Bronchial epithelial cell (primary cell): ENCODE results near the gene ADAMTS16. TPM values are rescaled to one million over a fixed set of nuclear protein-coding genes. Genes with fewer than 3 reads are reported as not detected.
A peak's percentile ranks its signal among the peaks of the same experiment; 100 is the strongest.
"Not testable (repeated sequence)": the region's sequence is repeated elsewhere in the genome, so short reads cannot be mapped to it uniquely, and the experiment has no call there.

Source experiments
- DNase-seq: peaks from one replicate; pipeline ENCODE4 v3.0.0-alpha.2; 2010; ENCODE audit warnings: low read depth
- FAIRE-seq: peaks from 2 replicates; lab custom pipeline; 2011; peaks lifted over from hg19 to GRCh38; lab: Jason Lieb, UNC
- H3K27me3 ChIP-seq: 2 replicates; pipeline ENCODE4 v1.5.1; 2011; ENCODE audit warnings: low read length; ENCODE audit not compliant: control insufficient read depth, insufficient read depth
- H3K36me3 ChIP-seq: 2 replicates; pipeline ENCODE4 v1.5.1; 2011; ENCODE audit warnings: low read length; ENCODE audit not compliant: control insufficient read depth, insufficient read depth
- H3K4me3 ChIP-seq: 2 replicates; pipeline ENCODE4 v1.5.1; 2011; ENCODE audit warnings: mild to moderate bottlenecking, low read depth, low read length, control low read depth
- CTCF ChIP-seq: IDR thresholded peaks from 2 replicates; pipeline ENCODE4 v1.5.1; 2011; ENCODE audit warnings: mild to moderate bottlenecking, moderate library complexity, low read length, control low read depth, inconsistent platforms; ENCODE audit not compliant: insufficient read depth, severe bottlenecking
- total RNA-seq: library from RNA; depleted of rRNA; stranded (reverse); fragments of >200 nt; gene quantifications from 2 replicates; pipeline ENCODE4 v1.2.1, GENCODE V29; 2014

Gene ADAMTS16
- total RNA-seq, 1 donor from 2014 or later, result not detected

- FAIRE-seq (no peak), DNase-seq (peak; percentile 29)
- no peak for TF ChIP-seq CTCF
- H3K36me3 ChIP-seq, result no peaks in the 10 kb centered on the region
- peaks cover 3% of the 10 kb centered on the region for H3K27me3 ChIP-seq
- H3K4me3 ChIP-seq, result no peak overlapping the region
Observed at GRCh38 chr5:5135957-5136676, 4.0 kb upstream of the ADAMTS16 start.

GRCh38 chr5:5137851-5138250 lies 2.3 kb upstream of the ADAMTS16 start:
- not testable (repeated sequence) for DNase-seq, FAIRE-seq

GRCh38 chr5:5139336-5139776 lies 774 bp upstream of the ADAMTS16 start:
- H3K27me3 ChIP-seq, result peaks cover 5% of the 10 kb centered on the region
- H3K36me3 ChIP-seq, result no peaks in the 10 kb centered on the region
- no peak overlapping the region for H3K4me3 ChIP-seq
- FAIRE-seq (no peak), DNase-seq (no peak)
- no peak for TF ChIP-seq CTCF

More at GRCh38 chr5:5137851-5138250, 2.3 kb upstream of the ADAMTS16 start:
- H3K4me3 ChIP-seq, H3K36me3 ChIP-seq, H3K27me3 ChIP-seq: not testable (repeated sequence)

- H3K36me3 ChIP-seq, result no peaks in the 10 kb centered on the region
- H3K27me3 ChIP-seq, result peaks cover 5% of the 10 kb centered on the region
- no peak for FAIRE-seq
- DNase-seq, result no peak
- no peak overlapping the region for H3K4me3 ChIP-seq
- no peak for TF ChIP-seq CTCF
Observed at GRCh38 chr5:5140479-5141338, 579 bp downstream of the ADAMTS16 start.

GRCh38 chr5:5141339-5141599 lies 1.1 kb downstream of the ADAMTS16 start:
- FAIRE-seq (no peak), DNase-seq (no peak)
- H3K27me3 ChIP-seq, result peaks cover 5% of the 10 kb centered on the region
- TF ChIP-seq CTCF, result no peak
- no peaks in the 10 kb centered on the region for H3K36me3 ChIP-seq
- no peak overlapping the region for H3K4me3 ChIP-seq
